NOMO-1 treated with dmso at 0.1 percent for 144 hours (cell line): ENCODE data around the gene STAB2.

Experiments used
- DNase-seq: peaks from one replicate; lab custom pipeline; 2025; ENCODE audit not compliant: unreplicated experiment; lab: John Stamatoyannopoulos, UW

The STAB2 gene

DNA sequence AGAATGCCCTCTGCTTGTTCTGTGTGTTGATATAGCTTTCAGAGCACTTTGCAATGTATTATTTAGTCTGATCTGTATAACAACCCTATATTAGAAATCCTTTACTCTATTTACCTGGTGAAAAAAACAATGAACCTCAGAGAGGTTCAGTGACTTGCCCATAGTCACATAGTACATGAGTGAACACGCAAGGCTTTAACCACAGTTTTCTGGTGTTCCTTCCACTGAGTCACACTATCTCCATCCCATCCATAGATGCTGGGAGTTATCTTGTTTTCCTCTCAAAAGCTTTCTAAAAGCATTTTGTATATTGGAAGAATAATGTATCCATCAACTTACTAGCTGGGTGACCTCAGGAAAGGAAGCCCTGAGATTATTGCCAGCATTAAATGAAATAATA, 149.5 kb downstream of the STAB2 start:
- DNase-seq = no peak

DNA sequence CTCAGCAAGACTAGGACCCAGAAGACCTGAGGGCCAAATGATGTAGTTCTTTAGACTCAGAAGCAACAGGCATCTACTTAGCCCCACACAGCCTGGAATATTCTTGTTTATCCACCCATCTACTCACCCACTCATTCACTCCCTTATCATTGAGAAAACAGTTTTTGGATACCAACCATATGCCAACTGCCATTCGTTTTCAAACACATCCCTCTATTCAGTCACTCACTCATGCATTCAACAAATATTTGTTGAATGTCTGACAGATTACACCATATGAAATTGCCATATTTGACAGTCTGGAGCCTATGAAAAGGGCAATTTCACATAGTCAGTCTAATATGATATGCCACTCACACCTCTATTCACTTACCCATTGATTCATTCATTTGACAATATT, 150.8 kb downstream of the STAB2 start:
- no peak for DNase-seq

DNA sequence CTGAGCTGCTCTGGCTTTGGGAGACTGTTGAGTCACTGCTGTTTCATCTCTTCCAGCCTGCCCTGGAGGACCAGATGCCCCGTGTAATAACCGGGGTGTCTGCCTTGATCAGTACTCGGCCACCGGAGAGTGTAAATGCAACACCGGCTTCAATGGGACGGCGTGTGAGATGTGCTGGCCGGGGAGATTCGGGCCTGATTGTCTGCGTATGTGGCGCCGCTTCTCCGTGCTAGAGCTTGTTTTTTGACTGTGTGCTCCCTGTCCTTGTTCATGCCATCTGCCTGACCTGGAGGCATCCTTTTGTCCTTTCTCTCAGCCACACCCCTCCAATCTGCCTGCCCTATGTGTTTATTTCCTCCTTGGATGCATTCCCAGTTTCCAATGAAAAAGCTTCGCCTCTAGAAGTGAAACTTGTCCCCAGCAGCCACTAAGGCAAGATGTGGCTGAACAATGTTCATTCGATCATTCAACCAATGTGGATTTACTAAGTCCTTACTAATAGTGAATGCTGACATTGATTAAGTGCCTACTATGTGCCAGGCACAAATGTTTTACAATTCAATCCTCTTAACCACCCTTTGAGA, 155.4 kb downstream of the STAB2 start:
- DNase-seq = no peak

DNA sequence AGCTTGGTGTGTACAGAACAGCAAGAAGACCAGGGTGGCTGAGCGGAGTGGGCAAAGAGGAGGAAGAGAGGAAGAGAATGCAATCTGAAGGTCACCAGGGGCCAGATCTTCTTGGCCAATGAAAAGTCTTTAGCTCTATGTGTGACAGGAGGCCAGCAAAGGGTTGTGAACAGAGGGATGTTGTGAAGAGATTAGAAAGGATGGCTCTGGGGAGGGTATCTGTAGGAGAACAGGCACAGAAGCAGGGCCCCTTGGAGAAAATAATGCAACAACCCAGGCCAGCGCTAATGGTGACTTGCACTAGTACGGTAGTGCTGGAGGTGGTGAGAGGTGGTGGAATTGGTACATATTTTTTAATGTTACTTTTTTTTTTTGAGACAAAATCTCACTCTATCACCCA, 156.7 kb downstream of the STAB2 start:
- DNase-seq = no peak

DNA sequence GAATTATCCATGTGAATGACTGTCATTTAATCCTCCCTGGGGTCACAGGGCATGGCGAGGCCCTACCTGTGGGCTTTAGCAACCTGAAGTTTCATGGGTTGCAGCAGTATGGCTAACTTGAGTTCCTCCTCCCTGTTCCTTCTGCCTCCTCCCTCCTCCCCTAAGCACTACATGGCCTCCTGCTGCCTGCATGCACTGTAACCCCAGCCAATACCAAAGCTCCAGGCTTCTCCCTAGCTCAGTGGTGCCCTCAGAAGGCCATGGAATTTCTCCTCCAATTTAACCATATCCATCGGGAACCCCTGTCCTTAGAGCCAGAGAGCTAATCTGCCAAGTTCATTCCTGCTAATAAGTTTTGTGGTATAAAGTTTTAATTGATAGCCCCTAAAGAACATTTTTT, 158.9 kb downstream of the STAB2 start:
- DNase-seq = no peak

GRCh38 chr12:103748002-103748401, 160.9 kb downstream of the STAB2 start:
- no peak for DNase-seq

DNA sequence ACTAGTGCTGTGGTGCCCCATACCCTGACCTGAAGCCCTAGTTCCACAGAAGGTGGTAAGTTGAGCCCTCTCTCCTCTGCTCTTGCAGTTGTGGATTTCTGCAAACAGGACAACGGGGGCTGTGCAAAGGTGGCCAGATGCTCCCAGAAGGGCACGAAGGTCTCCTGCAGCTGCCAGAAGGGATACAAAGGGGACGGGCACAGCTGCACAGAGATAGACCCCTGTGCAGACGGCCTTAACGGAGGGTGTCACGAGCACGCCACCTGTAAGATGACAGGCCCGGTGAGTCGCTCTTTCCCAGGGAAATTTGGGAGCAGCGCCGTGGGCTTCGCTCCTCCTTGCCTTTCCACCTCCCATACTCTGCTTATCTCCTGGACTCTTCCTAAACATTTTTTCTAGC, 161.8 kb downstream of the STAB2 start:
- no peak for DNase-seq

DNA sequence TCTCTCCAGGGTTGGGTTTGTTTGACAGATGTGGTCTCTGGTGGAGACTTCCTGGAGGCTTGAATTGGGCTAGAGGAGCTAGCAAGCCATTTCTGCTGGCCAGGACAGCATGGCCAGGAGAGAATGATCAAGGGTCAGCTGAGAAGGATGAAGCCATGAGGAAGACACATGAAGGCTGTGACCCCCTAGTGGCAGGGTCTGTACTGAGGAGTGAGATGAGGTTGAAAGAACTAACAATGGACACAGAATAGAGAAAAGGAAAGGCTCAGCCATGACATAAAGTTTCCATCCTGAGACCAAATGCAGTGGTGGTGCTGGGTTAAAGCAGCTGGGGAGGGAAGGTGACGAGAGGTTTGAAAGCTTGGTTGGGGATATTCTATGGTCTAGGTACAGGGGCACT, 164.1 kb downstream of the STAB2 start:
- DNase-seq = no peak

GRCh38 chr12:103751600-103751999, 164.5 kb downstream of the STAB2 start:
- no peak for DNase-seq

DNA sequence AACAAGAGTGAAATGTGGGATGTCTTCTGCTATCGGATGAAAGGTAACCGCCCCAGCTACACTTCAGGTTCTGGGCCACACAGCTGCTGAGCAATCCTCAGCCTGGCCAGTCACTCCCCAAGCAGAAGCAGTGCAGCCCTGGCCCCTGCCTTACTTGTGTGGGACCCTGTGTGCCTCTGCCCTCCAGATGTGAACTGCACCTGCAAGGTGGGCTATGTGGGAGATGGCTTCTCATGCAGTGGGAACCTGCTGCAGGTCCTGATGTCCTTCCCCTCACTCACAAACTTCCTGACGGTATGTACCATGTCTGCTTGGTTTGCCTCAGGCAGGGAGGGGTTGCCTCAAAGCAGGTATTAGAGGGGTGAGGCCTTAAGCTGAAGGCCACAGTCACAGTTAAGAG, 168.4 kb downstream of the STAB2 start:
- no peak for DNase-seq

GRCh38 chr12:103756443-103756842, 169.4 kb downstream of the STAB2 start:
- no peak for DNase-seq

DNA sequence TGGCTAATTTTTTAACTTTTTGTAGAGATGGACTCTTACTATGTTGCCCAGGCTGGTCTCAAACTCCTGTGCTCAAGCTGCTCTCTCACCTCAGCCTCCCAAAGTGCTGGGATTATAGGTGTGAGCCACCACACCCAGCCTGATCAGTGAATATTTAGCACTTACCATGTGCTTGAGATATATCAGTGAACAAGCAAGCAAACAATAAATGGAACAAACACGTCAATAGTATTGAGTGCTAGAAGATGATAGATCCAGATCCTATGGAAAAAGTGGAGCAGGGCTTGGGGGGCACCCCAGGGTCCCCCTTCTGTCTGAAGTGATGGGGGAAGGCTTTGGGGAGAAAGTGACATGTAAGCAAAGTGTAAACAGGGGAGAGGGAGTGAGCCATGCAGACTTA, 170.2 kb downstream of the STAB2 start:
- DNase-seq = no peak

DNA sequence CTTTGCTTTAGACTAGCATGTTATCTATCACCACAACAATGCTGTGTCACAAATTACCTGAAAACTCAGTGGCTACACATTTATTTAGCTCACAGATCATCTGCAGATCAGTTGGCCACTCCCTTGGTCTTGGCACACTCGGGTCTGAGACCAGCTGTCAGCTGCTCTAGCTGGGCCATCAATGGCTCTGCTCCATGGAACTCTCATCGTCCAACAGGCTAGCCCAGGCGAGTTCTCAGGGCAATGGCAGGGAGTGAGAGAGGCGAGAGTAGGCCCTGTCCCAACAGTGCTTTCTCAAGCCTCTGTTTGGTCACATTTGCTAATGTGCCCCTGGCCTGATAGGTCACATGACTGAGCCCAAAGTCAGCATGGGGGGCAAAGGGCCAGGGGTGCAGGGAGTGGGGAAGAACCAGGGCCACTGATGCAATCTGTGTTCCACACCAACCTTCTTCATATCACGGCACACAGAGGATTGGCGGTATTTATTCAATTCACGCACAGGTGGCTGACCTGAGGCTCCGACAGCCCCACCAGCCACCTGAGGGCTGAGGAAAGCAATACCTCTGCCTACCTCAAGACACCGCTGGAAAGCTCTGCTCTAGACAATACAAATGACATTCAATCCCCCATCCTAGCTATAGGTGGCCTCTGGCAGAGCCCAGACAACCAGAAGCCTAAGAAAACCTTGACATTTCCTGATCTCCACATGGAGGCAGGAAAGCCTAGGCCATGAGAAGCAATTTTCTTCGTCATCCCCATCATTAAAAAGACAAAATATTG, 171.4 kb downstream of the STAB2 start:
- no peak for DNase-seq

DNA sequence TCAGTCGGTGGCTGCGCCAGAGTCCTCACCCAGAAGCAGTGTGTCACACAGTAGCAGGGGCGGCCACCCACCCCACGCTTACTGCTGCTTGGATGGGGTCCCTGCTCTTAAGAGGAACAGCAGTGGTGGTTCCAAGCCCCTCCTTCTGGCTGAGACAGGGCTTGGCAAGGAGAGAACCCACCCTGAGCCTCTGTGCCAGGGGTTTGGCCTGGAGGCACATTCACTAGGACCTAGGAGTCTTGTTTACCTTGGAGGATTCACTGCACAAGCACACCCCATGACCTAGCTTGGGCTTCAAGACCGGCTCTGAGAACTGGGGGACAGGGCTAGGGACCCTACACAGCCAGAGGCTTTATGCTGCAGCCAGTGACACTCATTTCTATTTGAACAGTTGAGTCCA, 175.4 kb downstream of the STAB2 start:
- DNase-seq = no peak

GRCh38 chr12:103765322-103765721, 178.2 kb downstream of the STAB2 start:
- DNase-seq = no peak

DNA sequence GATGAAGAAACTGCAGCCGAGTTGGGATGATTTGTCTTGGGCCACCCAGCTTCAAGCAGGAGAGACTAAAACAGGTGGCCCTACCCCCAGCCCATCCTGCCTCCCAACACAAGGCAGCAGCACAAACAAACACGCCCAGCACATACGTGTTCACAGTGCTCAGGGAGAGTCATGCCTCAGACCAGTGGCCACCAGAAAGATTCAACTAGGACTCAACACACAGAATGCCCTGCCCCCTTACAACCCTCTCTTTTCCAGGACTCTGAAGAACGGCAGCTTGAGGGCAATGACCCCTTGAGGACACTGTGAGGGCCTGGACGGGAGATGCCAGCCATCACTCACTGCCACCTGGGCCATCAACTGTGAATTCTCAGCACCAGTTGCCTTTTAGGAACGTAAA, 179.0 kb downstream of the STAB2 start:
- no peak for DNase-seq

- peak; percentile 4 for DNase-seq
Measured at GRCh38 chr12:103768467-103769123, 181.5 kb downstream of the STAB2 start.

- no peak for DNase-seq
Measured at GRCh38 chr12:103769240-103769945, 182.3 kb downstream of the STAB2 start.

GRCh38 chr12:103771466-103771865, 184.4 kb downstream of the STAB2 start:
- no peak for DNase-seq

- DNase-seq = no peak
Measured at GRCh38 chr12:103772367-103773108, 185.5 kb downstream of the STAB2 start.
